Hematopoietic multipotent progenitor cell (in vitro differentiated cells): ENCODE results near the gene RUVBL1. TPM values are rescaled to one million over a fixed set of nuclear protein-coding genes. Genes with fewer than 3 reads are reported as not detected.

Experiments used
- DNase-seq, 3 donors: peaks; one replicate each; pipeline ENCODE4 v3.0.0-alpha.2; 2011 to 2015; ENCODE audit warnings: low read depth in 2 of 3, low spot score in 2 of 3
- total RNA-seq: library from RNA; depleted of rRNA; stranded (reverse); fragments of >200 nt; gene quantifications from one replicate; pipeline ENCODE4 v1.2.3, GENCODE V29; 2012

RUVBL1 gene
- total RNA-seq, 1 donor: 47.9 TPM

- DNase-seq: no peak
These were observed 19.9 kb upstream of the RUVBL1 start for GRCh38 chr3:128143496-128143895.

GRCh38 chr3:128133273-128133883 is 9.8 kb upstream of the RUVBL1 start:
- peak in 2 of 3 donors; percentile 33 to 61 for DNase-seq

DNA sequence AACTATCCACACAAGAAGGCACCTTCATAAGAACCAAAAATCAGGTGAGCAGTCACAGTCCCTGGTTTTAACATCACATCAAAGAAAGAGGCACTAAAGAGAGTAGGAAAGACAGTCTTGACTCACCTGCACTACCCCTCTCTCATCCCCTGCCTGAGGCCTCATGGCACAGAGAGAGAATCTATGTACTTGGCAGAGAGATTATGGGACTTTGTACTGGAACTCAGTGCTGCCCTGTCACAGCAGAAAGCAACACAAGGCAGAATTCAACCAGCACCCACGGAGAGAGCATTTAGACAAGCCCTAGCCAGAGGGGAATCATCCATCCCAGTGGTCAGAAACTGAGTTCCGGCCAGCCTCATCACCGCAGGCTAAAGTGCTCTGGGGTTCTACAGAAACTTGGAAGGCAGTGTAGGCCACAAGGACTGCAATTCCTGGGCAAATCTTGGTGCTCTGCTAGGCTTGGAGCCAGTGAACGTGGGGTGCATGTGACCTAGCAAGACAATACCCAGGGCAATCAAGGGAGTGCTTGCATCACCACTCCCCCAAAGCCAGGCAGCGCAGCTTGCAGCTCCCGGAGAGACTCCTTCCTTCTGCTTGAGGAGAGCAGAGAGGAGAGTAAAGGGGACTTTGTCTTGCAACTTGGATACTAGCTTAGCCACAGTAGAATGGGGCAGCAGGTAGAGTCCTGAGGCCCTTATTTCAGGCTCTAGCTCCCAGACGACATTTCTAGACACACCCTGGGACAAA is 8.5 kb upstream of the RUVBL1 start:
- DNase-seq: no peak

DNA sequence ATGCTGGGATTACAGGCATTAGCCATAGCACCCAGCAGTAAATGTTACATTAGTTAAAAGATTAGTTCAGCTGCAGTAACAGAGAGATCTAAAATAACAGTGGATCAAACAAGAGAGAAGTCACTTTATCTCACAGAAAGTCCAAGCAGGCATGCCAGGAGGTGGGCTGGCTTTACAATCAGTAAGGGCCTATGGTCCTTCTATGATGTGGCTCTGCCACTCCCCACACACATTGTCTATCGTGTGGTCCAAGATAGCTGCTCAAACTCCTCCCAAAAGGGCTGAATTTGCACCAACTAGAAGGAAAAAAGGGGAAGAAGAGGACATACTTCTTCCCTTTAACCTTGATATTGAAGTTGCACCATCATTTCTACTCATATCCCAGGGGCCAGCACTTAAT is 4.6 kb upstream of the RUVBL1 start:
- DNase-seq: no peak

DNA sequence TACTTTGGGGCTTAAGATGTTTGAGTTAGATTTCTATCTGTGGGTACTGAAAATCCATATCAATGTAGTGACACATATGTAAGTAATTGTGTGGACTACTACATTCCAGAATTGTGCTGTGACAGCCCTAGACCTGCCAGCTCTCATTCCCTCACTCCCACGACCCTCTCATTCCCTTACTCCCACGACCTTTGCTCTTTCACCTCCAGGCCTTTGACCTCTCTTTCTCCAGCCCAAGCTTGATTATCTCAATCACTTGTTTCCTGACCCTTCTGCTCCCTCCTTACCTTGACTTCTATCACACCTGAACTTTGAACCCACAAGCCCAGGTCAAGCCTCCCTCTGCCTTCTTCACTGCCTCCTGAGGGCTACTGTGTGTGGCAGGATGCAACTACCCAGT is 3.6 kb upstream of the RUVBL1 start:
- no peak for DNase-seq

- DNase-seq: peak in 1 of 3 donors; percentile 36
These were observed 465 bp downstream of the RUVBL1 start for GRCh38 chr3:128123156-128123537.

DNA sequence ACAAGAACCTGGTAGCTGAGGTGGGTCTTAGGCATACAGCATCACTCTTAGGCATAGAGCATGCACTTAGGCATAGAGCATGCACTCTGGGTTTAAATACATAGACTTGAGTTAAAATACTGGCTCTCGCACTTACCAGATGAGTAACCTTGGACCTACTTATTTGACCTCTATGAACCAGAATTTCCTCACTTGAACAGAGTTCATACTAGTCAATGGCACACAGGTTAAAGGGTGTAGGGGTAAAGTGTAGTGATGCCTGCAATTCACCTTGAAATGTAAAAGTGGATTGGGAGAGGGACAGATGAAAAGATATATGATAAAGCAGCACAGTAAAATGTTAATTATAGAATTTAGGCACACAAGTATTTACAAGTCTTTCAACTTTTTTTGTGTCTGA is 1.6 kb downstream of the RUVBL1 start:
- no peak for DNase-seq

- DNase-seq: no peak
These were observed 9.5 kb downstream of the RUVBL1 start for GRCh38 chr3:128113817-128114794.

- peak in 1 of 3 donors; percentile 10 for DNase-seq
These were observed 11.1 kb downstream of the RUVBL1 start for GRCh38 chr3:128112357-128112968.

GRCh38 chr3:128111147-128111546 is 12.5 kb downstream of the RUVBL1 start:
- no peak for DNase-seq

GRCh38 chr3:128107834-128108233 is 15.8 kb downstream of the RUVBL1 start:
- DNase-seq: no peak

DNA sequence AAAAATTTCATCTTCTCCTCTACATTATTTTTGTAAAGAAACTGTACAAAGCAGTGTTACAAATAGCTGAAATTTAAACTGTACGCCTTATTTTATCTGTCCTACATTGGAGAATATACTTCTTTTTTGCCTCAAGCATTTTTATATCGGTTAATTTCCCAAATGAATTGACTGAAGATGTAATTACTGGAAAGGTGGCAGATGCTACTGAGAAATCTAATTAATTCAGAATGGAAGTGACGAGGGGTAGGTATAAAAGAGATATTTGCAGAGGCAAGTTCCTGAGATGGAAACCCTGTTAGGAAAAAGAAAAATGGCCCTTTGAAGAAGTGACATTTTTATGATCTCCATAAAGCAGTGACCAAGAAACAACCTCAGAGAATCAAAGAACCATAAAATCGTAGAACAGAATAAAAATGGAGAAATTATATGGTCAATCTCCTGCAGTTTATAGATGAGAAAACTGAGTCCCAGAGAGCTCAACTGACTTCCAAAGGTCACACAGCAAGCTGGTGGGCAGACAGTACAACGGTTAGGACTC is 20.4 kb downstream of the RUVBL1 start:
- DNase-seq: no peak

GRCh38 chr3:128100638-128101037 is 23.0 kb downstream of the RUVBL1 start:
- DNase-seq: no peak

DNA sequence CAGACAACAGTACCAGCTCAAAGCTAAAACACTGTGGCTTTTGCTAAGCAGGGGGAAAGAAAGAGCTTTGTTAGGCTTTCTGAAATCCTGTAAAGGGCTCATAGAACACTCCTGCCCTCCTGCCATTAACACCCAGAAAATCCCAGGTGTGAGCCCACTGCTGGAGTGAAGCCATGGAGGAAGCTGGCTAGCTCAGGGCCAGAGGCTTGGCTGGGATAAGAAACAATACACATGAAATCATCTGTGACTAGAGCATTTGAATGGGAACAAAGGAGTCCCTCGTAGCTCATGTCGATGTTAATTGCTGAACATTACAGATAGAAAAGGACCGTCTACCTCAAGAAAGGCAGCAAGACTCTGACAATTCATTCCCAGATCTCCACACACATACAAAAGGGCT is 23.5 kb downstream of the RUVBL1 start:
- no peak for DNase-seq

- no peak for DNase-seq
These were observed 25.4 kb downstream of the RUVBL1 start for GRCh38 chr3:128098234-128098633.

- DNase-seq: peak; percentile 57 to 81 (median 62)
These were observed 28.3 kb downstream of the RUVBL1 start for GRCh38 chr3:128095222-128095703.

DNA sequence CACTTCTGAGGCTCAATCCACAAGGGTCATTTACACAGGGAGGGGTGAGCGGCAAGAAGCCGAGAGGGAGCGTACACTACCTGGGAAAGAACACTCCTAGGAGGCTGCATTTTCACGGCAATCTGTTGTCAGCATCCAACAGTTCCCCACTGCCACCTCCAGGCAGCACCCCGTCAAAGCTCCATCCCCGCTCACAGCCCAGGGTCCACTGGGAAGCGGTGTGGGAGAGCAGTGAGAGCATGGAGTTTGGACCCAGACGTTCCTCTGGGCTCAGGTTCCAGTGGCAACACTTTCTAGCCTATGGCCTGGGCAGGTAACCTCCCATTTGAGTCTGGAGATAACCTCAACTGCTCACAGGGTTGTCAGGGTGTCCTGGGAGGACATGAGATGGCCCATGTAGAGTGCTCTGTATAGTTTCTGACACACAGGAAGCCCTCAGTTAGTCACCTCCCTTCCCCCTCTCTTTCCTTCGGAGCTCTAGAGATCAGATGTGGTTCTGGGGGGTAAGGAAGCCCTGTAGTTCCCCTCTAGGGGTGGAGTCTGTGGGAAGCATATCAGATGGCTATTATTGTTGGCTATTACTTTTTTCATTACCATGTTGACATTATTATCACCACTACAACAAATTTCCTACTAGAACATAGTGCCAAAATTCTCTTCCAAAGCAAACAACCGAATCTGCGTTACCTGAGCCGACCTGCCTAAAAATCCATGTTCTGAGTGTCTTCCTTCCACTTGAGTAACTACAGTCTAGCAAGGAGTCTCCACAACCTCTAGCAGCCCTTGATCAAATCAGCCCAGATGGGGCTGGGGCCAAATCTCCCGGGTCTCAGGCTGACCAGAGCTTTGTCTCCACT is 29.1 kb downstream of the RUVBL1 start:
- peak in 1 of 3 donors; percentile 14 for DNase-seq

DNA sequence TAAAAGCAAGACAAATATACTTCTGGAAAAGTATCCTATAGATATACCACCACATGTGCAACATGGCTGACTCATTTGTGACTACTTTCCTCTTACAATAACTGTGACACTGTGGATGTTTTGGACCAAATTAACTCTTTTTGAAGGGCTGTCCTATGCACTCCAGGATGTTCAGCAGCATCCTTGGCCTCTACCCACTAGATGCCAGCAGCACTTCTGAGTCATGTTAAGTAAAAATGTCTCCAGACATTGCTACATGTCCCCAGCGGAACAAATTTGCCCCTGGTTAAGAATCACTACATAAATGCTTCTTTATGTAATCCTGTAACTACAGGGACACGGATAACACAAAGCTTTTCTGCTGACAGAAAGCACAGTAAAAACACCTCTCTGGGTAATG is 32.0 kb downstream of the RUVBL1 start:
- DNase-seq: no peak

GRCh38 chr3:128089135-128089534 is 34.5 kb downstream of the RUVBL1 start:
- peak in 1 of 3 donors; percentile 20 for DNase-seq

GRCh38 chr3:128084675-128085021 is 39.0 kb downstream of the RUVBL1 start:
- DNase-seq: no peak
